Liver (tissue), 9 donors: ENCODE measurements around the gene PARD6G. TPM values are rescaled to one million over a fixed set of nuclear protein-coding genes. Genes with fewer than 3 reads are reported as not detected.

Source experiments
- DNase-seq: peaks from one replicate; pipeline ENCODE4 v3.0.0-alpha.2; 2017; ENCODE audit warnings: low spot score
- H3K27ac ChIP-seq, 2 donors: one replicate each; pipeline ENCODE4 v1.7.0; 2013; ENCODE audit warnings: inconsistent platforms in 2 of 2, low read length in 2 of 2, control low read depth in 1 of 2, low read depth in 1 of 2, mild to moderate bottlenecking in 1 of 2
- H3K27me3 ChIP-seq, 4 donors: one replicate each; pipeline versions ENCODE4 v1.6.1 to v1.7.0; 2013; ENCODE audit warnings: low read length in 3 of 4, inconsistent platforms in 1 of 4, mild to moderate bottlenecking in 1 of 4, moderate library complexity in 1 of 4; ENCODE audit not compliant: control insufficient read depth in 4 of 4, insufficient read depth in 4 of 4
- H3K36me3 ChIP-seq, 4 donors: one replicate each; pipeline versions ENCODE4 v1.6.1 to v1.7.0; 2013; ENCODE audit warnings: low read length in 3 of 4, mild to moderate bottlenecking in 3 of 4, low read depth in 1 of 4, moderate library complexity in 1 of 4; ENCODE audit not compliant: control insufficient read depth in 4 of 4, insufficient read depth in 3 of 4
- H3K4me1 ChIP-seq, 4 donors: one replicate each; pipeline versions ENCODE4 v1.6.1 to v1.7.0; 2013; ENCODE audit warnings: low read length in 3 of 4, mild to moderate bottlenecking in 3 of 4, moderate library complexity in 1 of 4; ENCODE audit not compliant: control insufficient read depth in 4 of 4, insufficient read depth in 4 of 4
- H3K4me3 ChIP-seq, 3 donors: one replicate each; pipeline versions ENCODE4 v1.6.1 to v1.7.0; 2013; ENCODE audit warnings: low read length in 3 of 3, control low read depth in 1 of 3, low read depth in 1 of 3, mild to moderate bottlenecking in 1 of 3
- H3K9ac ChIP-seq, 2 donors: one replicate each; pipeline ENCODE4 v1.7.0; 2013; ENCODE audit warnings: low read length in 2 of 2, mild to moderate bottlenecking in 2 of 2, moderate library complexity in 2 of 2, control low read depth in 1 of 2, low read depth in 1 of 2
- H3K9me3 ChIP-seq, 4 donors: one replicate each; pipeline versions ENCODE4 v1.6.1 to v1.7.0; 2013; ENCODE audit warnings: low read length in 3 of 4; ENCODE audit not compliant: control insufficient read depth in 4 of 4
- ATF3 ChIP-seq: IDR thresholded peaks from 2 replicates; pipeline ENCODE4 v1.6.1; 2016; ENCODE audit warnings: antibody characterized with exemption
- CTCF ChIP-seq: fragments of 150-350 bp; IDR thresholded peaks from 2 replicates; pipeline ENCODE4 v1.5.1; 2017; ENCODE audit warnings: improper control_type of control experiment, low read depth, low read length; ENCODE audit not compliant: missing input control
- FOXA1 ChIP-seq: IDR thresholded peaks from 2 replicates; pipeline ENCODE4 v1.6.1; 2016; ENCODE audit warnings: antibody characterized with exemption
- JUND ChIP-seq, 2 donors: IDR thresholded peaks; 2 replicates each; pipeline ENCODE4 v1.6.1; 2016; ENCODE audit warnings: antibody characterized with exemption in 2 of 2
- NR2F2 ChIP-seq: IDR thresholded peaks from 2 replicates; pipeline ENCODE4 v1.6.1; 2016; ENCODE audit warnings: antibody characterized with exemption
- REST ChIP-seq: IDR thresholded peaks from 2 replicates; pipeline ENCODE4 v1.6.1; 2016; ENCODE audit warnings: antibody characterized with exemption, mild to moderate bottlenecking
- TAF1 ChIP-seq: conservative IDR thresholded peaks from 2 replicates; pipeline ENCODE4 v1.6.1; 2016; ENCODE audit warnings: antibody characterized with exemption, mild to moderate bottlenecking
- YY1 ChIP-seq: IDR thresholded peaks from 2 replicates; pipeline ENCODE4 v1.6.1; 2016; ENCODE audit warnings: antibody characterized with exemption, mild to moderate bottlenecking
- WGBS: extraction: QIAGEN DNeasy Blood & Tissue Kit; methylation state at CpG from one replicate; pipeline ENCODE4 v1.1.7; 2013; 5-methylcytosine and 5-hydroxymethylcytosine counted together
- polyA plus RNA-seq, 2 donors: library from polyadenylated mRNA; stranded (reverse) in 1 of 2; unstranded in 1 of 2; fragments of 200-250 nt in 1 of 2; fragments of >200 nt in 1 of 2; fragmentation: Nextera tagmentation in 1 of 2; extraction: Ambion mirVana in 1 of 2; gene quantifications; one replicate each; pipeline versions ENCODE4 v1.2.1 to v1.2.3, GENCODE V29; 2013 to 2015
- total RNA-seq, 2 donors: library from RNA; depleted of rRNA; stranded (reverse); fragments of >200 nt; gene quantifications; one replicate each; pipeline ENCODE4 v1.2.3, GENCODE V29; 2014
- donor health status: healthy.
- donor health status: healthy.
- donor health status: healthy.
- donor health status: healthy.
- donor health status: healthy.

Gene PARD6G
- total and polyA plus RNA-seq, 4 donors = 0.96 to 2.4 (median 1.8) TPM

GRCh38 chr18:80253871-80254492, 6.7 kb upstream of the PARD6G start:
- Histone ChIP-seq H3K36me3 (no peaks in the 10 kb centered on the region), H3K27ac (no peak overlapping the region), H3K27me3 (no peaks in the 10 kb centered on the region), H3K4me1 (no peaks in the 10 kb centered on the region), H3K9ac (no peak overlapping the region), H3K9me3 (no peaks in the 10 kb centered on the region), H3K4me3 (no peak overlapping the region)
- TF ChIP-seq CTCF (no peak), ATF3 (no peak), FOXA1 (no peak), NR2F2 (no peak), YY1 (no peak), JUND (IDR thresholded peaks at IDR 0.05) (no peak), REST (no peak)
- DNase-seq = no peak
- WGBS = 58% methylated on average over 8 of the region's 8 CpGs

- H3K9me3 ChIP-seq = no peaks in the 10 kb centered on the region
- no peak for DNase-seq
- no peak for TF ChIP-seq TAF1
- TF ChIP-seq ATF3 = no peak
- TF ChIP-seq FOXA1 = no peak
- no peak for TF ChIP-seq REST
- H3K9ac ChIP-seq = no peak overlapping the region
- no peaks in the 10 kb centered on the region for H3K27me3 ChIP-seq
- no peak overlapping the region for H3K27ac ChIP-seq
- whole genome bisulfite sequencing = 96% methylated on average over 7 of the region's 8 CpGs
- no peaks in the 10 kb centered on the region for H3K36me3 ChIP-seq
- no peak overlapping the region for H3K4me3 ChIP-seq
- no peaks in the 10 kb centered on the region for H3K4me1 ChIP-seq
These were observed 5.9 kb upstream of the PARD6G start for GRCh38 chr18:80253236-80253635.
